HG03060 (cell line): Measurements from ENCODE around the gene ZNF750.

Experiments used
- ATAC-seq: cut with Tn5 transposase; IDR thresholded peaks from one replicate; pipeline ENCODE4 v1.9.1; 2021; ENCODE audit warnings: low read depth, moderate number of reproducible peaks; ENCODE audit not compliant: unreplicated experiment

Gene ZNF750

DNA sequence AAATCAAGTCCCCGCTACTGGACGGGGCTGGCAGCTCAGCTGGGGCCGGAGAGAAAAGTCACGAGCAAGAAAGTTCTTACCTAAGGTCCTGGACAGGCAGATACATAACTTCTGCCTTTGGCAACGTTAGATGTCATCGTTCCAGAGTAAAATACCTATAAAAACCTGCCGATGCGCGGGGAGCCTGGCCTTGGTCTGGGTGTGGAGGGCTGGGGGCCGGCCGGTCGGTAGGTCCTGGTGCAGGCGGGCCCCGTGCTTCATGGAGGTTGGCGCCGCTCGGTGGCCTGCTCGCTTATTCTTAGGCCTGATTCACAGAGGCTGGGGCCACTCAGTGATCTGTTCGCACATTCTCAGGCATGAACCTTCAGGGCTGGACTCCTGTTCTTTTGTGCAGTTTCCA, 33.7 kb upstream of the ZNF750 start:
- ATAC-seq: no peak

DNA sequence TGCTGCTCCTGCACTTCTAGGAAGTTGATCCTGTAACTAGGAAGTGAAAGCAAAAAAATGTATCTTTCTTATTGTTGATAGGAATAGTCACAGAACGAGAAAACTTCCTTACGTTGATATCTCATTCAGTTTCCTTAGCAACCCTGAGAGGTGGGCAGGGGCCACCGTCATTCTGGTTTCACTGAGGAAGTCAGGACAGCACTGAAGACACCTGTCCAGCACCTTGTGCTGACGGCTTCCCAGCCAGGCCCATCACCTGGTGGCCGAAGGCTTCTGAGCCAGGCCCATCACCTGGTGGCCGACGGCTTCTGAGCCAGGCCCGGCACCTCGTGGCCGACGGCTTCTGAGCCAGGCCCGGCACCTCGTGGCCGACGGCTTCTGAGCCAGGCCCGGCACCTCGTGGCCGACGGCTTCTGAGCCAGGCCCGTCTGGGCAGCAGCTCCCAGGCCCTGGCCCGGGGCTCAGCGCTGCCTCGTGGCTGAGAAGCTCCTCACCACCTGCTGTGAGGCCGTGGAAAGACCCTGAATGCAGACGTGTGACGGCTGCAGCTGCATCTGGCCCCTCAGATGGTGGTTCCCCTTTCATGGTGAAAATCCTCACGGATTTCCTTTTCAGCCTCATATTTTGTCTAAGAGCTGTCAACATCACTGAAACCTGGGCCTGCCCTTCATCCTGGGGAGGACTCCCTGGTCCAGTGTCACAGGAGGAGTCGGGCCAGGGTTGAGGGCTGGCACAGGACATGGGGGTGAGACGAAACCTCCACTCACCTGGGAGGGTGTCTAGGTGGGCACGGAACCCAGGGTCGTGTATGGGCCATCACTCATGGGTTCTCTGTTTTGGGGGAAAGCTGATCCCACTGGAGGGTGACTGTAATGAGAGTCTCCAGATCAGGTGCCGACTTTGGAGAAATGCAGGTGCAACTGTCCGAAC, 33.0 kb upstream of the ZNF750 start:
- ATAC-seq: no peak

DNA sequence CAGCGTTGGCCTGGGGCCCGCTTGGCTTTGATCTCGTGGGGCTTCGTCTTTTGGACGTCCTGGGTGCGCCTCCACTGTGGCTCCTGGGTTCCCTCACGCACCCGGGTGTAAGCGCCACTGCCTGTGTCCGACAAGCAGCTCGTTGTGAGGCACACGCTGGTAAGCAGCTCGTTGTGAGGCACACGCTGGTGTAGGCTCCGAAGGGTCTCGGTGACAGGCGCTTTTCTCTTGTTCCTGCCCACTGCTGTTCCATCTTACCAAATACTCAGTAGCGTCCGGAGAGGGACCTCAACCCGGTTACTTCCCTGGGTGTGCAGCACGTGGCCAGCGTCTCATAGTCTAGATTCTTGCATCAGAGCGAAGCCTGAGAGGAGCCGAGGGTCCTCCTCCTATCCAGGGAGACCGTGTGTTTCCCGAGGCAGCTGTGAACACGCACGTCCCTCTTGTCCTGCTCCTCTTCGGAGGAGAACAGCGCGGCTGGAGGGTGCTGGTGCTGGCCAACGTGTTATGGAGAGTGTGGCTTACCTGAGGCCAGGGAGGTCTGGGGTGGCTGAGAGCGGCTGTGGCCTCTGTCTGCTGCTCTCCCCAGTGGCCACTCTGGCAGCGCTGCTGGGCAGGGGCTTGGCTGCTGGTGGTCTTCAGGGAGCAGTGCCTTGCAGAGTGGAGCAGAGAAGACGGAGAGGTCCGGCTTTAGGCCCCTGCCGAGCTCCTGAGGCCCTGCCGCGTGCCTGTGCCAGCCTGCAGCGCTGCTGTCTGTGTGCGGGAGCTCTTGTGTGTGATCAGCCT, 32.1 kb upstream of the ZNF750 start:
- no peak for ATAC-seq

DNA sequence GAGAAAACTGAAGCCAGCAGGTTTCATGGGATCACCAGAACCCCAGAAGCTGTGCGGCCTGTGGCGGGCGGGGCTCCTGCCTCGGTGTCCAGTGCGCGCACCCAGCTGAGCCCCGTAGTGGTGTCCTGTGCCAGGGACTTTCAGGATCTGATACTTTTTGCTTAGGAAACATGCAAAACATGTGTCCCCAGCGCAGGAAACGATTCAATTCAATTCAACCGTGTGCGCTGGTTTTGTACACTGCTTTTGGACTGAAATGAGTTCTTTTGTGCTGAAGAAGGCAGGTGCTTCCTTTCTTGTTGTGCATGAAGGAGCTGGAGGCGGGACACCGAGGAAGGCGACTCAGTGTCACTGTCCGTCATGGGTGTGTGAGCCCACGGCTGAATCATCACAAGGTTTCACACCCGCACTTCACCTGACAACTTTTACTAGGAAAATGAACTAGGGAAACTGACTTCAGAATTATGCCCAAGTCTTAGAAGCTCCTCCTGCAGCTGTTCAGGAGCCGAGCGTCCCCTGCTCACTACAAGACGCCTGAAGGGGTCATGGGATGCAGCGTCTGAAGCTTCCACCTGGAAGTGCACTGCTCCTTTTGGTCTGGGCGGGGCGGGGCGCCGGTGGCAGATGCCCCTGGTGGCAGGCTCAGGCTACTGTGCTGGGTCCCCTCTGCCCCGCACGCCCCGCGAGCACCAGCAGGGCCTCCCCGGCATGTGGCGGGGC, 31.4 kb upstream of the ZNF750 start:
- peak; percentile 53 for ATAC-seq

DNA sequence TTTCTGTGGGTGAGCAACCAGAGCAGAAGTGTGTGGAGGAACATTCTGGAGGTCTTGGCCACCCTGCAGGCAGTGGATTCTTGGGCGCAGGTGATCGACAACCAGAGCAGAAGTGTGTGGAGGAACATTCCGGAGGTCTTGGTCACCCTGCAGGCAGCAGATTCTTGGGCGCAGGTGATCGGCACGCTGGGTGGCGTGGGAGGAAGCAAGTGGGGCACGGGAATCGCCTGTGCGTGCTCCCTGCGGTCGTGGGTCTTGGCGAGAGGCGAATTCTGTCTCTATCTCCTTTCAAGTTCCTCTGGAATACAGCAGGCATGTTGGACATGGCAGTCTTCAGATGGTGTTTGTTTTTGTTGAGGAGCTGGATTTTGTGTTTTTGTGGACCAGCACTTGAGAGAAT, 30.7 kb upstream of the ZNF750 start:
- no peak for ATAC-seq

DNA sequence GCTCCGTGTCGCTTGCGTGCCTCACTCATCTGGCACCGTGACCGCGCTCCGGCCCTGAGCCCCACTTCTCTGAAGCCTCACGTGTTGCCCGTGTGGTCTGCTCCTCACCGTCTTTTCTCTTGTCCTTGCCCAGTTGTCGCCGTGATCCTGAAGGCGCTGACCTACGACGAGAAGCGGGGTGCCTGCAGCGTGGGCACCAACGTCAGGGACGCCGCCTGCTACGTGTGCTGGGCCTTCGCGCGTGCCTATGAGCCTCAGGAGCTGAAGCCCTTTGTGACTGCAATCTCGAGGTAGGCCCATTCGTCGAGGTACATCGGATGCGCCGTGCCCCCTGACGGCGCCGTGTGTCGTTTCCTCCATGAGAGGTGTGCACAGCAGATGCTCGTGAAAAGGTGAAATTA, 30.3 kb upstream of the ZNF750 start:
- no peak for ATAC-seq

DNA sequence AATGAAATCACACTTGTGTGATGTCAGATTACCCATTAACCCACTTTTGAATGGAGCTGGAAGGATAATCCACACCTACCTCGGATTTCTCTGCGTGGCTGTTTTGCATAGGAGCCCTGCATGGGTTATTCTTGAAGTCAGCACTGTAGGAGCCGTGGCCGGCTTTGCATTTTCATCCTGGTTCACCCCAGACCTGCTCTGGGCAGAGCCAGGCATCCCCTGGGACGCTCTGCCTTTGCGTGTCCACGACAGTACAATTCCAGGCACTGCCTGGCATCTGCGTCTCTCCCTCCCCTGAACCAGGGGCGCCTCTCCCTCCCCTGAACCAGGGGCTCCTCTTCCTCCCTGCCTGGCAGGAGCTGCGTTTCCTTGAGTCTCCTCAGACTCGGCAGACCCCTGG, 29.7 kb upstream of the ZNF750 start:
- no peak for ATAC-seq

DNA sequence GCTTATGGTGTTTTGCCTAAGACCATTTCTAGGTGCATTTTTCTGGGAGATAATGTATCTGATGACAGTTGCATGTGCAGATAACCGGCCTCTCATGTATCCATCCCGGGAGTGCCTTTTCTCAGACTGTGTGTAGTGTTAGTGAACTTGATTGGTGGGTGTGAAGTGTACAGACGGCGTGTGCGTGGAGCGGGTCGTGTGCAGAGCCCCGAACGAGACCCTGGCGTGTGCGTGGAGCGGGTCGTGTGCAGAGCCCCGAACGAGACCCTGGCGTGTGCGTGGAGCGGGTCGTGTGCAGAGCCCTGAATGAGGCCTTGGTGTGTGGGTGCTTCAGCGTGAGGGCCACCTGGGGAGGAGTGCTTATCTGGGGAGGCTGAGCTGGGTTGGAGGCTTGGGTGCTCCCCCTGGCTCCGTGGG, 28.9 kb upstream of the ZNF750 start:
- no peak for ATAC-seq

DNA sequence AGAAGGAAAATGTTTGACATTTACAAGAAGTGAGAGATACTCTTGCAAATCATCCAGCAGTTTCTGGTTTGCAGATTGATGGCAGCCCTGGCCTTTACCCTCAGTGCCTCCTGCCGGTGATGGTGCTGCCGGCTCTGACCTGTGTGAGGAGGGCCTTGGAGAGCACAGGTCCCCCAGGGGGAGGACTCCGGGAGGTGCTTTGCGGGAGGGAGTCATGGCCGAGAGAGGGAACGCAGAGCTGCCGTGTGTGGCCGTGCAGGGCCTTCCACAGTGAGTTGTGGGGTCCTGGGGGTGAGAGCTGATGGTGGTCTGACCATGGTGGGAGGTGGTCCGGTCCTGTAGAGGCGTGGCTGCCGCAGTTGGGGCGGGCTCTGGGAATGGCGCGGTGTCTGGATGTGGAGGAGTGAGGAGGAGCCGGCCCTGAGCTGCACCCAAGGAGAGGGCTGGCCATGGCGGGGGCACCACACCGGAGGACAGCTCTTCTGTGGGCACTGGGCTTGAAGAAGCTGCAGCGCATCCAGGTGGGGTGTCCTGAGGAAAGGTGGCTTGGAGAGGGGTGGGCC, 28.0 kb upstream of the ZNF750 start:
- no peak for ATAC-seq

DNA sequence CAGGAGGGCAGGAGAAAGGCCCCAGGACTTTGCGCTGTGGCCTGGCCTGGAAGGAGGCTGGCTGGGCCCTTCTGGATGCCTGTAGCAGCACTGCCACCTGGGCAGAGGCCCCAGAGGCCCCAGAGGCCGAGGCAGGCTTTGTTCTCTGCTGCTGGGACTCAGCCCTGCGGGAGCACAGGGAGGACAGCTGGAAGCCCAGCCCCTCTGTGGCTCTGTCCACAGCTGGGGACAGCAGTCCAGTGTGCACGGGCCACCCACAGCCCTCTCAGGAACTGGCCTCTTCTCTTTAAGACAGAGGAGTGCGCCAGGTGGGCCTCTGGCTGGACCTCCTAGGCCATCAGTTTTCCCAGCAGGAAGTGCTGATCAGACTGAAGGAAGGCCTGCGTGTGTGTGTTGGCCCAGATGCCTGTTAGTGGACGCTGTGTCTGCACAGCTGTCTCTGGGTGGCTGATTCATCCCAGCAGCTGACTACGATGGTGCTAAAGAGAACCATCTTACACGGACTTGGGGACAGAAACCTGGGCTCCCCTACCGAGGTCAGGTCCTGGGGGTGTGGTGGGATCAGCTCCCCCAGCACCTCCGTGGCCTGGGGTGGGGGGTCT, 26.9 kb upstream of the ZNF750 start:
- no peak for ATAC-seq

DNA sequence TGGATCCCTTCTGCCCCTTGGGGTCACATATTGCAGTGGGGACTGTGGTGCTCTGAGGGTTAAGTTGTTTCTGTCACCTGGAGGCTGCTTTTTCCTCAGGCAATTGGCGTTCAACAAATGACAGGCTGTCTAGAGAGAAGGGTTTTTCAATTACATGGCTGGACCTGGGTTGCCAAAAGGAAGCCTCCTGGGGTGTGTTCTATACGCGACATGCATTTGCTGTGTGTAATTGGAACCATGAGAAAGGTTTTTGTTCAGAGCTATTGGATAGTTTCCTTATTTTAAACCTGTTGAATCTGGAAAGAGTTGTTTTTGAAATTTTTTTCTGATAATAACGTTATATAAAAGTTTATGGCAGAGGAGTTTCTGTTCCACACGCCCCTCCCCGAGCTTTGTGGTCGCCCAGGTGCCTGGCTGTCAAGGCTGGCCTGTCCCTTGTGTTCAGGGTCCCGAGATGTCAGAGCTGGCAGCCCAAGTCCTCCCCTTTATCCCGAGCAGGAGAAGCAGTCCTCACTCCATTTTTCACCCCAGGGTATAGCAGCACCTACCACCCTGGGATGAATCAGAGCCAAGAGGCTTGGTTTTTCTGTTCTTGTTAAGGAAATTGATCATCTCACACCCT, 26.1 kb upstream of the ZNF750 start:
- no peak for ATAC-seq

DNA sequence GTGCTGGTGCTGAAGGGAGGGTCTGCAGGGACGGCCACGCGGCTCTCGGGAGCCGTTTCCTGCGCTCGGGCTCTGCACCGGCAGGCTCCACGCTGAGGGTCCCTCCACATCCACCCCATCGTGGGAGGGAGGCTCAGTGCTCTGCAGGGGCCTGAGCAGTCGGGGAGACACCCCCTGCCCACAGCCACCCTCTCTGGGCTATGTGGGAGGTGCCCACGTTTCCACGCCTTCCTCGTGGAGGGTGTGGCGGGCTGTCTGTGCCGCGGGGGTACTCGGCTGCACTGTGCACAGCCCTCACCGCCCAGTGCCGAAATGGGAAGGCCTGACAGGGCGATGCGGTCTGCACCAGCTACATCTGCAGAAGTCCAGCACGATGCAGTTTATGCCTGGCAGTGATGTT, 25.5 kb upstream of the ZNF750 start:
- ATAC-seq: no peak

DNA sequence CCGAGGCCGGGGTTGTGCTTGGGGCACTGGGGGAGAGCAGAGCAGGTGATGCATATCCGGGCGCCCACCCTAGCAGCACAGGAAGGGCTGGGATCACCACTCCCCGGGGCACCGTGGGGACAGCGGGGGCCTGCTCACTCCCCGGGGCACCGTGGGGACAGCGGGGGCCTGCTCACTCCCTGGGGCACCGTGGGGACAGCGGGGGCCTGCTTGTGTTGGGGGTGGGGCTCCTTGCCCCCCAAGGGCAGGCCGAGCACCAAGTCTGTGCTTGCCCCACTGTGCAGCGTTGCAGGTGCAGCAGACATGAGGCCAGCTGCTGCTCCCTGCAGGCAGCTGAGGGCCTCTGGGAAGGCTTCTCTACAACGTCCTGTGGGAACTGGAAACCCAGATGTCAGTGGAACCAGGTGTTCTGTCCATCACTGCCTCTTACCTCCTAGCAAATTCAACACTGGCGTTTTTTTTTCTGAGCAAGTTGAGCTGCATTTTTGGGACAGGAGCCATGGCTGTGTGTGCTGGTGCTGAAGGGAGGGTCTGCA, 25.0 kb upstream of the ZNF750 start:
- no peak for ATAC-seq

DNA sequence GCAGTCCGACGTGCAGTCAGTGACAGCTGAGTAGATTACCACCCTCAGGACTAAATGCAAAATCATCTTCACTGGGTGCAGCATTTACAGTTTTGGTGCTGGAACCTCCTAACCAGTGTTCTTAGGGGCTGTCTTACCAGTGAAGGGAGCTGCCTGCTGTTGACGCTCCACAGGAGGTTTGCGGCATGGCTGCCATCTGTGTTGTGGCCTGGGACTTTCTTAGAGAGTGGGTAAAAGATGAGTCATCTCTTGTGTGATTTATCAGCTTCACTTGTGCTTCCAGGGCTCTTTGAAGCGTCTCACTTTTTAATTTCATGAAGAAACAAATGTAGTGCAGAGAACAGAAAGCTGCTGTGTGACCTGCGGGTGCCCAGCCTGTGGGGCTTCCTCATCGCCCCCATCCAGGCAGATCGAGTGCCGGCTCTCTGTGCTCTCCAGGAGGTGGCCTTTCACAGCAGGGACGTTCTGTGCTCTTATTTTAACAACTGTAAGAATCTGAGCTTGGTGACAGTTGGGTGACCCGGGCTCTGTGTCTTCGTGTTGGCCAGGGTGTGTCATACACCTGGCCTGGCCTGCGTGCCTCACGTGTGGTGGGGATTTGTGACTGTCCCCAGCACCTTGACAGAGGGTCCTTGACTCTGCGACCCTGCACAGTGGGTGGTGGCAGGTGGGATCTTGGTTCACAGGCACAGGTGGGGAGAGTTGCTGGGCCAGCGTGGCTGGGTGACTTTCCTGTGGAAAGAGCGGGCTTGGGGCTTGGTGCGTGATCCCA, 24.3 kb upstream of the ZNF750 start:
- ATAC-seq: peak; percentile 63

DNA sequence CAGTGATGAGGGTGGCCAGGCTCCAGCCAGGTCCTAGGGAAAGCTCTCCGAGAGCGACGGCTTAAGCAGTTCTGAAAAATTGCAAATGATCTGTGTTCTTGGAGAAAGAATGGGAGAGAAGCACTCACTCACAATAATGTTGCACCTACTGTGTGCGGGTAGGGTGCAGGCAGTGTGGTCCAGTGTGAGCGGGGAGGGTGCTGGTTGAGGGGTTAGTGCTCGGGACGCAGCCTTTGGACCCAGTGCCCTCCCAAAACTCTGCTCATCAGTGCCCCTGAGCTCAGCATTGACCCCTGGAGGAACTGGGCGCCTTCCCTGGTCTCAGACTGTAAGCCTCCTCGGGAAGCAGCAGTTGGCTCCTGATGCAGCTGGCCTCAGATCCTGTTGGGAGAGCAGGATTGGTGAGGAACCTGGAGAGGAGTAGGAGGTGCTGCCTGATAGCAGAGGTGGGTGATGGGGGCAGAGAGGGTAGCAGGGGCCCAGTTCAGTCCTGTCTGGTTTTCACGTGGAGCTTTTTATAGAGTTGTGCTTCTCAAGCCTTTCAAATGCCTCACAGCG, 23.6 kb upstream of the ZNF750 start:
- no peak for ATAC-seq

DNA sequence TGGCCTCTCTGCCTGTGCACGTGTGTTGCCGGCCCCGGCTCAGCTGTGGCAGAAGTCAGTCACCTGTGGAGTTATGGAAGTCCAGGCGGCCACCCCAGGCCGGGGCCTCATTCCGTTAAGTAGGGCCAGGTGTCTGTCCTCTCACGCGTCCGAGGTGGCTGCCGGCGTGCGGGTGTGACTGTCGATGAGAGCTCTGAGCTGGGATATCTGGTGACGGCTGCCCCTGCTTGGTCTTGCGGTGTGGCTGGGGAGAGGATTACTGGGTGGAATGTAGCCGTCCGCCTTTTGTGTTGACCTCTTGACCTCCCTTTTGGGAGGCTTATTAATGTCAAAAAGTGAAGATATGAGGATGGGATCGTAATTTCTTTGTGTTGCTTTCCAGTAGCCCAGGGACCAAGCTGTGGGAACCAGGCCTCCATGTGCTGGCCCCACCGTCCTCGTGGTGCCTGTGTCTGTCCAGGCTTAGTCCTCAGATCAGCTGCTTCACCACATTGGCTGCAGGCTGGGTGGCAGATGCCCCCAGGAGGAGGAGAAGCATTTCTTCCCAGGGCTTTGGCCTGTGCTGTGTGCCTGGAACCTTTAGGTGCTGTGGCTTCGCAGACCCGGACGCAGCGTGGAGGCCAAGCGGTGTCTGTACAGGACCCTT, 23.0 kb upstream of the ZNF750 start:
- ATAC-seq: no peak

DNA sequence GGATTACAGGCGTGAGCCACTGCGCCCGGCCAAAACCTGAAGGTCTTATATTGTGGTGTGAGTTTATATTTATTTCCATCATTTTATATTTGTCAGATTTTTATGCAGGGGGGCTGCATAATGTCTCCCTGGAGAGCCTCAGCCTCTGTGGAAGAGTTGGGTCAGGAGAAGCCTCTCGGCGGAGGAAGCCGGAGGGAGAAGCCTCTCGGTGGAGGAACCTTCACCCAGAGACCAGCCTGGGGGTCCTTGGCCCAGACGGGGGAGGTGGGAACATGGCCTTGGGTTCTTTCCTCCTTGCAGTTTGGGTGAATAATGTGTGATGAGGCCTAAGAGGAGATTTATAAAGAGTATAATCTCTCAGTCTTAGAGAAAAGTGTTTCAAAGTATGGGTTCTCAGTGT, 22.4 kb upstream of the ZNF750 start:
- no peak for ATAC-seq

DNA sequence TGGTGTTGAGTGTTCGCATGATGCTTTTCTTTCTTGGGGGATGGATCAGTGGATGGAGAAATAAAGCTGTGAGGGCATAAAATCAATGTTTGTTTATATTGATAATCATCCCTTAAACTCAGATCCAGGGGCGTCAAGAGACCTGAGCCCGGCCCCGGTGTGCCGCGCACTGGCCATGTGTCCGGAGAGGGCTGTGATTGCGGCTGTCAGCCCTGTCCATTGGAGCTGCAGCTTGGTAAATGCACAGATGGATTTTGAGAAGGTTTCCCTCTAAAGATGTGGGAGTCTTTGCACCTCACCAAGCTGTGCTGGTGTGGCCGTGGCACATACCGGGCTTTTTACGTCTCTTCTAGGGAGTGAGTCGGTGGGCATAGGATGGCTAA, 21.6 kb upstream of the ZNF750 start:
- ATAC-seq: no peak
